GM21717 (cell line): ENCODE results near the gene ZIC1.

Source experiments
- ATAC-seq: cut with Tn5 transposase; IDR thresholded peaks from one replicate; pipeline ENCODE4 v1.9.1; 2021; ENCODE audit warnings: mild to moderate bottlenecking, moderate library complexity; ENCODE audit not compliant: unreplicated experiment

ZIC1 gene

GRCh38 chr3:147394884-147395225 lies 14.3 kb upstream of the ZIC1 start:
- no peak for ATAC-seq

- ATAC-seq, result no peak
Observed at GRCh38 chr3:147395899-147396711, 13.1 kb upstream of the ZIC1 start.

- no peak for ATAC-seq
Observed at GRCh38 chr3:147396712-147397046, 12.5 kb upstream of the ZIC1 start.

GRCh38 chr3:147397155-147397874 lies 11.8 kb upstream of the ZIC1 start:
- ATAC-seq, result no peak

GRCh38 chr3:147397875-147398812 lies 11.0 kb upstream of the ZIC1 start:
- no peak for ATAC-seq

GRCh38 chr3:147398813-147399534 lies 10.2 kb upstream of the ZIC1 start:
- ATAC-seq, result no peak

GRCh38 chr3:147400111-147400510 lies 9.1 kb upstream of the ZIC1 start:
- ATAC-seq, result no peak

GRCh38 chr3:147400999-147401398 lies 8.2 kb upstream of the ZIC1 start:
- ATAC-seq, result no peak

- no peak for ATAC-seq
Observed at GRCh38 chr3:147401421-147401820, 7.7 kb upstream of the ZIC1 start.

GRCh38 chr3:147402159-147402558 lies 7.0 kb upstream of the ZIC1 start:
- no peak for ATAC-seq

GRCh38 chr3:147403511-147403910 lies 5.7 kb upstream of the ZIC1 start:
- no peak for ATAC-seq

GRCh38 chr3:147404000-147404799 lies 5.0 kb upstream of the ZIC1 start:
- ATAC-seq, result no peak

- no peak for ATAC-seq
Observed at GRCh38 chr3:147404800-147405230, 4.3 kb upstream of the ZIC1 start.

GRCh38 chr3:147405231-147406027 lies 3.7 kb upstream of the ZIC1 start:
- ATAC-seq, result no peak

GRCh38 chr3:147406028-147406931 lies 2.9 kb upstream of the ZIC1 start, which contains the start of gene ZIC4:
TSS of gene ZIC4 (minus strand) at chr3:147406543. CDS start at chr3:147402797, 3,746 bp downstream.
- no peak for ATAC-seq

- ATAC-seq, result no peak
Observed at GRCh38 chr3:147407114-147407497, 2.1 kb upstream of the ZIC1 start.

- ATAC-seq, result no peak
Observed at GRCh38 chr3:147407498-147408187, 1.5 kb upstream of the ZIC1 start.
